ENCODE measurements around the gene TMEM238L. TPM values are rescaled to one million over a fixed set of nuclear protein-coding genes. Genes with fewer than 3 reads are reported as not detected.

Gene TMEM238L
- total and polyA plus RNA-seq, 2 of the 4 experiments (the other 2 are of a cell fraction), result not detected

GRCh38 chr17:10815319-10815718, 11.4 kb upstream of the TMEM238L start:
- Histone ChIP-seq H3K4me1 (ENCODE audit: control insufficient read depth, insufficient read depth, low read length) (no peaks in the 10 kb centered on the region), H3K14ac (replicated peaks; ENCODE audit: low read depth, low read length) (no peak overlapping the region), H3K4me2 (ENCODE audit: low read depth, low read length) (no peak overlapping the region), H3K23ac (ENCODE audit: low read depth, low read length) (no peak overlapping the region), H3K9ac (ENCODE audit: low read depth, low read length) (no peak overlapping the region), H4K5ac (ENCODE audit: low read depth, low read length) (no peak overlapping the region), H3K36me3 (ENCODE audit: control insufficient read depth, insufficient read depth, low read length) (no peaks in the 10 kb centered on the region), H2AK5ac (ENCODE audit: low read depth, low read length) (no peak overlapping the region), H2BK20ac (ENCODE audit: low read depth, low read length) (no peak overlapping the region), H3K4ac (ENCODE audit: low read depth, low read length) (no peak overlapping the region), H2BK5ac (ENCODE audit: low read depth, low read length, poor library complexity, severe bottlenecking) (no peak overlapping the region), H3K56ac (ENCODE audit: extremely low read depth, insufficient read depth, low read length) (no peak overlapping the region), H3K79me1 (ENCODE audit: low read depth in 1 of 2, low read length in 2 of 2) (no peaks in the 10 kb centered on the region), H4K91ac (ENCODE audit: insufficient read depth, low read depth, low read length) (no peak overlapping the region), H3K27me3 (ENCODE audit: control insufficient read depth, insufficient read depth, low read length) (no peaks in the 10 kb centered on the region), H3K18ac (ENCODE audit: low read depth, low read length) (no peak overlapping the region), H2AFZ (replicated peaks; ENCODE audit: low read length, poor library complexity) (no peak overlapping the region), H3K9me1 (ENCODE audit: insufficient read depth, low read length) (no peaks in the 10 kb centered on the region), H2BK120ac (ENCODE audit: low read depth, low read length) (no peak overlapping the region), H4K8ac (ENCODE audit: low read depth in 2 of 2, low read length in 2 of 2) (no peak overlapping the region), H3K4me3 (ENCODE audit: insufficient read depth, low read depth, low read length) (no peak overlapping the region), H4K20me1 (ENCODE audit: insufficient read depth, low read length) (no peaks in the 10 kb centered on the region), H3K27ac (ENCODE audit: insufficient read depth, low read length) (no peak overlapping the region), H2BK15ac (ENCODE audit: low read depth, low read length) (no peak overlapping the region), H2AK9ac (replicated peaks; ENCODE audit: low read depth, low read length, poor library complexity) (no peak overlapping the region), H3K9me3 (ENCODE audit: control insufficient read depth, insufficient read depth, low read length) (no peaks in the 10 kb centered on the region)
- dilution Hi-C loops (cut with HindIII; ENCODE audit: low sequenced_read_pairs, unreplicated experiment) (no loop called here), intact Hi-C loops (cut with micrococcal nuclease) (no loop called here), in situ Hi-C loops (cut with MboI; ENCODE audit: low sequenced_read_pairs) (no loop called here)
- 100% methylated on average over 1 of the region's 5 CpGs; no CpG with 5 or more reads in 1 of the 2 experiments for WGBS, 2 experiments (ENCODE audit: extremely low coverage in 2 of 2, insufficient read length in 1 of 2)
- no peak for TF ChIP-seq FOS (IDR thresholded peaks at IDR 0.05; ENCODE audit: low read depth, low read length)
- TF ChIP-seq RCOR1 (IDR thresholded peaks at IDR 0.05; ENCODE audit: insufficient replicate concordance, low read length), result no peak
- TF ChIP-seq CHD1 (IDR thresholded peaks at IDR 0.05; ENCODE audit: low read depth, low read length), result no peak
- TF ChIP-seq POLR2A (IDR thresholded peaks at IDR 0.05; ENCODE audit: low read depth, low read length), result no peak
- no peak for TF ChIP-seq RAD21 (IDR thresholded peaks at IDR 0.05; ENCODE audit: low read length)
- no peak for TF ChIP-seq USF2 (IDR thresholded peaks at IDR 0.05; ENCODE audit: low read depth, low read length)
- no peak for TF ChIP-seq MAFK (IDR thresholded peaks at IDR 0.05; ENCODE audit: low read depth, low read length)
- no peak for TF ChIP-seq SMC3 (IDR thresholded peaks at IDR 0.05; ENCODE audit: low read depth, low read length)
- no peak for TF ChIP-seq RFX5 (IDR thresholded peaks at IDR 0.05; ENCODE audit: low read depth, low read length)
- no peak for TF ChIP-seq MAZ (IDR thresholded peaks at IDR 0.05; ENCODE audit: borderline replicate concordance, low read depth, low read length)
- TF ChIP-seq ELK1 (IDR thresholded peaks at IDR 0.05; ENCODE audit: borderline replicate concordance, low read depth, low read length), result no peak
- TF ChIP-seq CTCF (conservative IDR thresholded peaks at IDR 0.05; ENCODE audit: low read depth, low read length), result no peak
- no peak for TF ChIP-seq MXI1 (IDR thresholded peaks at IDR 0.05; ENCODE audit: borderline replicate concordance, low read depth, low read length)
- no peak for TF ChIP-seq BHLHE40 (IDR thresholded peaks at IDR 0.05; ENCODE audit: low read depth, low read length)
- TF ChIP-seq NFE2L2 (IDR thresholded peaks at IDR 0.05; ENCODE audit: low read depth, low read length), result no peak
- no peak for DNase-seq
- ATAC-seq (ENCODE audit: low read depth), result no peak
- POLR2A ChIA-PET (ENCODE audit: unreplicated experiment), result no interaction called here
- CTCF ChIA-PET, result no interaction called here
- BruUV-seq (replicated peaks), result no TSS peak

Data from IMR-90 (cell line).